HG03432 (cell line): Measurements from ENCODE around the gene MPZL2.
"Not testable (repeated sequence)": the region's sequence is repeated elsewhere in the genome, so short reads cannot be mapped to it uniquely, and the experiment has no call there.

Experiments
- ATAC-seq: cut with Tn5 transposase; IDR thresholded peaks from one replicate; pipeline ENCODE4 v1.9.1; 2021; ENCODE audit warnings: mild to moderate bottlenecking, moderate library complexity; ENCODE audit not compliant: unreplicated experiment

The MPZL2 gene

DNA sequence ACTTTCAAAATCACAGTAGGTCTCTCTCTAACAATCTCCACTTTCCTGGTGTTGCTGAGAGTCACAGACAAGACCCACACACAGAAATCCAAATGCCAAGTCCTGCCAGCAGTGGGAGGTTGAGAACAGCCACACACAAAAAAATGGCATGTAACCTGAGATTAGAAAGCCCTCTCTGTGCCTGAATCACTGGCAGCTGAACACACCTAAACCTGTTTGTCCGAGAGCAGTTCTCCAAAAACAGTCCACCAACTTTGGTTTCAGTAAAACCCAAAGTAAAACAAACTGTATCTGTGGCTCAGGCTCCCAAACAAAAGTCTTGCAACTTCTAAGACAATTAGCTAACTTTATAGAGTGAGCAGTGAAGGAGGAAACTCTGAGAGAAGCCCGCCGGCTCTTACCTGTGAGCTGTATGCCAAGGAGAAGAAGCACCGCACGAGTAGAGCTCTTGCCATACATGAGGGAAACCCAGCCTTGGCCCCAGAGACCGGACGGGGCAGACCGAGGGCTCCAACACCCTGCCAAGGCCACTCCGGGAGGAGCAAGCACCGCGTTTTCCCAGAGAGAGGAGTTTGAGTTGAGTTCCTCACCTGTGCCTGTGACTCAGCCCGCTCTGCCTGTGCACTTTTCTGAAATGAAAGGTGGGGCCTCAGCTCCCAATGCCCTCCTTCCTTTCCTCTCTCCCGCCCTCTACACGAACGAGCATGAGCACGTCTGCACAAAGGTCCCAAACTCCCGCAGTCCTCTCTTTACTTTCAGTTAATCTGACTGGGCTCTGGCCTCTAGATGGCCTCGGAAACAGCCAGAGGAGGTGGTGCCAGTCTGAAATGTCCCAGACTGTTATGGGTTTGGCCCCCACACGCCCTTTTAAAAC lies at the start of gene MPZL2:
Gene MPZL2 (minus strand): TSS at position 603 of the 874 bp plus-strand sequence. CDS start 144 bp downstream, at position 459.
- no peak for ATAC-seq

DNA sequence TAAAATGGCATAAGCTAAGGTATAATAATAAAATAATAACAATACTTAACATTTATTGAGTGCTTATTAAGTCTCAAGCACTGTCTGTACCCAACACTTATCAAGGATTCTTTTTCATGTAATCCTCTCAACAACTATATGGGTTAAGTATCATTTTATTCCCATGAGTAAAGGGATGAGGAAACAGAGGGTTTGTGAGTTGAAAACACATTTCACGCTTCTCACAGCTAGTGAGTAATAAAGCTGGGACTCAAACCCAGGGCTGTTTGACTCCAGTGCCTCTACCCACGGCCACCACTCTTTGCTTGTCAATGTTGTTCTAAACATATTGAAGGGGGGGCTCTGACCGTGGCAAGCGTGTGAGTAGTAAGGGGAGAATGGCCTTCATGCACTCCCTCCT lies 49.1 kb upstream of the MPZL2 start:
- no peak for ATAC-seq

DNA sequence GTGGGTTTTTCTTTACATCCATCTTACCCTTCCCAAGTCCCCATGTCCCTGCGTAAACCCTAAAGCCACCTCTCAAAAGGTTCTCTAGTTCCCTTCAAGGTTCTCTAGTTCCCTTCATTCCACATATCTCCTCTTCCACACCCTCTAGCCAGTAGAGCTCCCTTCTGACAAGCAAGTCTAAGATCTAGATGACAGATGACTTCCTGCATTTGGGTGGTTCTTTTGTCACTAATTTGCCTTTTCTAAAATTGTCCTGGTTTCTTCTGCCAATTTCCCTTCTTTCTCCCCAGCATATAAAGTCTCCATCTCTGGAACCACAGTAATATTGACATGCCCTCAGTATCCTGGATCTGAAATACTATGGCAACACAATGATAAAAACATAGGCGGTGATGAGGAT lies 48.2 kb upstream of the MPZL2 start:
- ATAC-seq: no peak

DNA sequence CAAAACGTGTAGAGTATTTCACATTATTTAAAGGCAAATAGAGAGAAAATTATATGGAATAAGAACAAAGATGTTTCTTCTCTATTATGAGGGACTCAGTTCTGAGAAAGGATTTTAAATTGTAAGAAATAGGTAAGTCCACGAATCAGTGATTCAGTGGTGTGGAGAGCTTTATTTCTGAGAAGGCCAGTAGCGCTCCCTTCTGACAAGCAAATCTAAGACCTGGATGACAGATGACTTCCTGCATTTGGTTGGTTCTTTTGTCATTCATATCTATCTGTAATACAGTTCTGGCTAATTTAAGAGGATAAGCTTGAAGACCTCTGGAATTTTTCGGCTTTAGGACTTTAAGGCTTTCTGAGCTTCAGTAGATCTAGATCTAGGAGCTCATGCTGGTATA lies 47.4 kb upstream of the MPZL2 start:
- no peak for ATAC-seq

DNA sequence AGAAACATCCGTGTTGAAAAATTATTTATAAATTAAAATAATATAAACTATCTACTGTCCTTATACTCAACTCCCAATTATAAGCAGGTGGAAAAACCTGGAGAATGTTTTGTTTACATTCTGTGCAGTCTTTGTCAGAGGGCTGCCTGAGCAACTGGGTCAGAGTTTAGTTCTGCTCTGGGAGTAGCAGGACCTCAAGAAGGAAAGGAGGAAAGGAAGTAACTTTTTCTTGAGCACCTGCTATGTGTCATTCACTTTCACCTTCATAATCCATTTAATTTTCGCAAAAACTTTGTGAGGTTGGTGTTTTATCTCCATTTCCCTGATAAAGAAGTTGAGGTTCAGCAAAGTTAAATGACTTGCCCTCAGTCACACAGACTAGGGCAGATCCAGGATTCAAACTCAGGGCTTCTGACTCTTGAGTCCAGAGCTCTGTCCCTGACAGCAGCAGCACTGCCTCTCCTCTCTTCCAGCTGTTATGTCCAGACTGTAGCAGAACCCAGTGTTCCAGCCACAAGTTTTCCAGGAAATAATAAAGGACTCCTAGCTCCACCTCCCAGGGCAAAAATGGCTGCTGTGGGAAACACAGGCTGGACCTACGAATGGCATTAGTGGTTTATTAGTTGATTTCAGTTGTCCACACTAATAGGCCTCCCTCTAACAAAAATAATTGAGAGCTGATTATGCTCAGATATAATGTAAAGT lies 46.8 kb upstream of the MPZL2 start:
- no peak for ATAC-seq

DNA sequence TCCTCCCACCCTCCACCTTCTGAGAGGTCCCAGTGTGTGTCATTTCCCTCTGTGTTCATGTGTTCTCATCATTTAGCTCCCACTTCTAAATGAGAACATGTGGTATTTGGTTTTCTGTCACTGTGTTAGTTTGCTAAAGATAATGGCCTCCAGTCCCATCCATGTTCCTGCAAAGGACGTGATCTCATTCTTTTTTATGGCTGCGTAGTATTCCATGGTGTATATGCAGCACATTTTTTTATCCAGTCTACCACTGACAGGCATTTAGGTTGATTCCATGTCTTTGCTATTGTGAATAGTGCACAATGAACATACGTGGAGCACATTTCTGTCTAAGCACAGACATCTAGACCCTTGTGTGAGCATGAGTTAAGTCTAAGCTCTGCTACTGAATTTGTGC lies 46.2 kb upstream of the MPZL2 start:
- no peak for ATAC-seq

DNA sequence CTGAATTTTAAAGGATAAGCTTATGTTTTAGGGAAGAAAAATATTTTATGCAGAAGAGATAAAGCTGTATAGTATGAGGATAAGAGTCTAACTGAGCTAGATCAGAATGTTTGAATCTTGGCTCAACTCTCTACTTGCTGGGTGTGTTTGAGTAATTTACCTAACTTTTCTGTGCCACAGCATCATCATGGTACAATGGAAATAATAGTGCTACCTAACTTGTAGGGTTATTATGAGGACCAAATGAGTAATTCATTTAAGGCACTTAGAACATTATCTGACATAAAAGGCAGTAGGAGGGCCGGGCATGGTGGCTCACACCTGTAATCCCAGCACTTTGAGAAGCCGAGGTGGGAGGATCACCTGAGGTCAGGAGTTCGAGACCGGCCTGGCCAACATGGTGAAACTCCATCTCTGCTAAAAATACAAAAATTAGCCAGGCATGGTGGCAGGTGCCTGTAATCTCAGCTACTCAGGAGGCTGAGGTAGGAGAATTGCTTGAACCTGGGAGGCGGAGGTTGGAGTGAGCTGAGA lies 45.0 kb upstream of the MPZL2 start:
- not testable (repeated sequence) for ATAC-seq

DNA sequence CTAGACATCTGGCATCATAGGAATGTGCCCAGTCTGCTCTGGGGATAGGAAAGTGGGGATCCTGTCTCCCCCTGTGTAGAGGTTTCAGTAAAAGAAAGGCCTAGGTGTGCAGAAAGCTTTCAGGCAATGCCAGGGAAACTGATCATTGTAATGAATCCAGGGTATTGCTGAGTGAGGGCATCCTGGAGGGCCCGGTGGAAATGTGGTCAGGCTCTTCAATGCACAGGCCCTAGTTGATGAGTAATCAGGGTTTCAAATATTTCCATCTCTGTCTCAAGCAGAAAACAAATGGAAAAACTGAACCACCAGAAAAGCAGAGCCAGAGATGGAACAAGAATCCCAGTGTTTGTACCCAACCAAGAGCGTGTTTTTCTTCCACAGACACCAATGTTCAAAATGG lies 42.5 kb upstream of the MPZL2 start:
- ATAC-seq: no peak

DNA sequence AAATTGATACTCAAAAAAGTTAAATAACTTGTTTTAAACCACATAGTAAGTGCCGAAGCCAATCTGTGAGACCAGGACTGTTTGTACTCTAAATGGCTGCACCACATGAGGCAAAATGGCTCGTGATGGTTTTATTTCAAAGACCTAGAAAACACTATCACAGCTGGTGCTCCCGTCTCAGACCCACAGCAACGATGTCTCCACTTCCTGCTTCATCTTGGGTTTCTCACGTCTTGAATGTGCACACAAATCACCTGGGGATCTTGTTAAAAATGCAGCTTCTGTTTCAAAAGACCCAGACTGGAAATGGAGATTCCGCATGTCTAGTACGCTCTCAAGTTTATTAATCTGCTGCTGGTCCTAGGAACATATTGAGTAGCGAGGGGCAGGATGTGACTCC lies 41.6 kb upstream of the MPZL2 start:
- no peak for ATAC-seq

DNA sequence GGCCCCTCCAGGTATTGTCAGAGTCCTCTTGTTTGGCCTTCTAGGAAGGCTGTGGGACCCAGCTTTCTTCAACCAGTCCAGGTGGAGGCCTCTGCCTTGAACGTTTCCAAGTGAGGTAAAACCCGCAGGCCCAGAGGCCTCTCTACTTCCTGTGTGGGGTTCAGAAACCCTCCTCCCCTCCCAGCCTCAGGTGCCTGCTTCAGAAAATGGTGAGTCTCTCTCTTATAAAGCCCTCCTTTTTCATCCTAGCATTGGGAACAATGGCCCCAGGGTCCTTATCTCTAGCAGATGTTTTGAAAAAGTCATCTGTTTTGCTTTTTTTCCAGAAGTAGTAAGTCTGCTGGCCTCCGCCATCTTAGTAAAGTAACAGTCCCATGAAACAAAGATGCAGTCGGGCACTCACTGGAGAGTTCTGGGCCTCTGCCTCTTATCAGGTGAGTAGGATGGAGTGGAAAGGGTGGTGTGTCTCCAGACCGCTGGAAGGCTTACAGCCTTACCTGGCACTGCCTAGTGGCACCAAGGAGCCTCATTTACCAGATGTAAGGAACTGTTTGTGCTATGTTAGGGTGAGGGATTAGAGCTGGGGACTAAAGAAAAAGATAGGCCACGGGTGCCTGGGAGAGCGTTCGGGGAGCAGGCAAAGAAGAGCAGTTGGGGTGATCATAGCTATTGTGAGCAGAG lies 40.6 kb upstream of the MPZL2 start, which contains the start of gene CD3E:
Gene CD3E (plus strand): TSS at position 163 of the 681 bp plus-strand sequence. CDS start 223 bp downstream, at position 386.
- ATAC-seq: no peak

DNA sequence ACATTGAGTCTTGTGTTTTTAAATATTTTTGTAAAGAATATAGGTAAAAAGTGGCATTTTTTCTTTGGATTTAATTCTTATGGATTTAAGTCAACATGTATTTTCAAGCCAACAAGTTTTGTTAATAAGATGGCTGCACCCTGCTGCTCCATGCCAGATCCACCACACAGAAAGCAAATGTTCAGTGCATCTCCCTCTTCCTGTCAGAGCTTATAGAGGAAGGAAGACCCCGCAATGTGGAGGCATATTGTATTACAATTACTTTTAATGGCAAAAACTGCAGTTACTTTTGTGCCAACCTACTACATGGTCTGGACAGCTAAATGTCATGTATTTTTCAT lies 40.1 kb upstream of the MPZL2 start:
- ATAC-seq: no peak

DNA sequence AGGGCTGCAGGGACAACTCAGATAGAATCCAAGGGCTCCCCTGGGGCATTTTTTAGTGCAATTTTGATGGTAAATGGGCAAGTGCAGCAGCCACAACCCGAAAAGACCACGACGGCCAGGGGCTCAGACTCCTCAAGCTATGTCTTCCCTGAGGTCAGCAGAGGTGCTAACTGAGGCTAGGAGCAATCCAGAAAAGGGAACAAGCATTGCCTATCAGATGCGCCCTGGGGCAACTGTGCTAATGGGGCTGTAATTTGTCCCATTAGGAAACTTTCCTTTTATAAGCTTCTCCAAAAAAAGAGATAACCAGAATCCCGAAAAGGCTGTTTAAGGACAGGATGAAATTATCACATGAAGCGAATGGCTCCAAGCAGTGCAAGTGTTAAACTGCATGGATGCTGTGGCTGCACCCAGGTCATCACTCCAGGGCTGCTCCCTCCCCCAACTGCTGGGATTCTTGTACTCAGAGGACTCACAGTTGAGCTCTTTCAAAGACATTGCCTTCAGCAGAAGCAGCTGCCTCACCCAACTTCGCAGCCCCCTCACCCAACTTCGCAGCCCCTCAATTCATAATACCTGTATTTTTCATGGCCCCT lies 37.6 kb upstream of the MPZL2 start:
- no peak for ATAC-seq

DNA sequence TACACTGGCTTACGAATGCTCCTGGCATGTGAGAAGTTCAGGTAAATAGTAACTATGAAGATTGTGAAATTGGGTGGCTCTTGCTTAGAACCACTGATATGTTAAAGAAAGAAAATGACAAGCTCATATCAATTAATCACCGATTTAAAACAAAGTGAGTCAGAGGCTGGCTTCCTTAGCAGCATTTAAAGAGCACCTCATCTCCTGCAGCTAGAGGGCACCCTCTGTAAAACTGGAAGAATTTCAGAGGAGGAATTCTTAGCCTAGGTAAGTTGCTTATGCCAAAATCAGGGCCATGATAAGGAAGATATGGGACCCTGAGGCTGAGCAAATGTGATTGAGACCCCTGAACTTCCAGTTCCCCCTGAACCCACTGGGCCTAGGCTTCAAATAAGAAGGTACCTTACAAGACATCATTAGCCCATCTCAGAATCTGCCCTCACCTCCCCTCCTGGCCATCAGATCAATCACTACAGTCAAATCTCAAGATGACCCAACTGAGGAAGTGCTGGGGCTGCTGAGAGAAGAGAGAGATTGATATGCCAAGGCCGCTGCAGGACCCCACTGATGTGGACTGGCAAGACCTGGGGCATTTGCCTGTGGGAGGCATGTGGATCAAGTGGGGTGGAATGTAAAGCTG lies 31.8 kb upstream of the MPZL2 start:
- no peak for ATAC-seq

DNA sequence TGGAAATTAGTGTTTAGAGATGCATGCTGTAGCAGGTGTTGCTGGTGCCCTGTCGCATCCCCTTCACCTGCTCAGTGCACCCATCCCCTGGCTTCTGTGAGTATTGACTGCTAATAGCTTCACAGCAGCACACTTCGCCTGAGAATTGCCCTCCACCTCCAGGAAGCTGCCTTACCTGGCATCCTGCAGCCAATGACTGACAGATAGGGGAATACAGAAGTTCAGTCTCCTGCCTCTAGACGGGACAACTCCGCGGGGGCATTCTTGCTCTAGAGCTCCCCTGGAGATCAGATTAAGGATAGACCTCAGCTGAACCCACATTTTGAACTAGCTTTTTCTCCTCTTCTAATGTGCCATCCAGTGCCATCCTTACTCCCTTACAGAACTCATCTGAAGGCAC lies 31.1 kb upstream of the MPZL2 start:
- ATAC-seq: no peak

DNA sequence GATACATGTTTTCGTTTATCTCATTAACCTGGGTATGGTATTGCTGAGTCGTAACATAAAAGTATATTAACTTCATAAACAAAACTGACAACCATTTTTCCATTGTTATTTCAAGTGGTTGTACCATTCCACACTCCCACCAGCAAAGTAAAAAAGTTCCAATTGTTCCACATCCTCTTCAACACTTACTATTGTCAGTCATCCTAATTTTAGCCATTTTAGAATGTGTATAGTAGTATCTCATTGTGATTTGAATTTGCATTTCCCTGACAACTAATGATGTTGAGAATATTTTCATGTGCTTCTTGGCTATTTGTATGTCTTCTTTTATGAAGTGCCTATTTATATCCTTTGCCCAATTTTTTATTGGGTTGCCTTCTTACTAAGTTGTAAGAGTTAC lies 30.0 kb upstream of the MPZL2 start:
- no peak for ATAC-seq

DNA sequence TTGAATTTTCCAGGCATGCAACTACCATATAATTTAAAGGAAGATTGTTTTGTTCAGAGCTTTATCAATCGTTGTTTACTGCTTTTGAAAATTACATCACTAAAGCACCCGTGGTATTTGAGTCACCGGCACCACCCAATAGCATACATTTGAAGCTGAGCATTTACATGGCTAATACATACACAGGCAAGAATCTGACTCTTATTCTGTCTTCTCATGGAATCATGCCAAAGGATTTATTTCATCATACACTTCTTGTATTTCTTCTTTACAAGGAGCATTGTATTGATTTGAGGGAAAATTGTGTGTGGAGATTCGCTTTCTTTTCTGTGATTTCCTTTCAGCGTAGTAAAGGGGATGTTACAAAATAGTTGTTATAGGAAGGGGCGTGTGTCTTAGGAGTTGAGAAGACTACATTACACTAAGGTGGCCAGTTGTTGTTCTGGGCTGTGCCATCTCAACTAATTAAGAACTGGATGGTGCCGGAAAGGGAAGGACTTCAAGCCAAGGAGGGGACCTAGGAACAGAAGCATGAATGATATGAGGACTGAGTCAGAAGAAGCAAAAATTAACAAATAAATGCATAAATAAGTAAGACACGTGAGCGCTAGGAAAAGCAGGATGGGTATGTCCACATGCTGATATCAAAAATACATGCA lies 27.5 kb upstream of the MPZL2 start:
- no peak for ATAC-seq

DNA sequence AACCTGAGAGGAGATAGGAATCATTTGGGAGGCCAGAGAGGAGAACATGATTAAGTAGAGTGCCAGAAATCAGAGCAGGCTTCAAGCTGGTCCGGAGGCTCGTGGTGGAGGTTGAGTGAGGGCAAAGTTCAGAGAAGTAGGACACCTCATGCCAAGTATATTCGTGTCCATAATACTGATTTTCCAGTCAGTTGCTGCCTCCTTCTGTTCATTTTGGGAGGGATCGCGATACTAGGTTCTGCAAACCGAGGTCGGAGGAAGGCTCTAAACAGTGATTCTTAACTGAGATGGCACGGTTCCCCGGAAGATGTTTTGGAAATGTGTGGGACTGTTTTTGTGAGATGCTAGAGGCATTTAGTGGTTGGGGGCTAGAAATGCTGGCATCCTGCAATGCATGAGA lies 26.8 kb upstream of the MPZL2 start:
- no peak for ATAC-seq

DNA sequence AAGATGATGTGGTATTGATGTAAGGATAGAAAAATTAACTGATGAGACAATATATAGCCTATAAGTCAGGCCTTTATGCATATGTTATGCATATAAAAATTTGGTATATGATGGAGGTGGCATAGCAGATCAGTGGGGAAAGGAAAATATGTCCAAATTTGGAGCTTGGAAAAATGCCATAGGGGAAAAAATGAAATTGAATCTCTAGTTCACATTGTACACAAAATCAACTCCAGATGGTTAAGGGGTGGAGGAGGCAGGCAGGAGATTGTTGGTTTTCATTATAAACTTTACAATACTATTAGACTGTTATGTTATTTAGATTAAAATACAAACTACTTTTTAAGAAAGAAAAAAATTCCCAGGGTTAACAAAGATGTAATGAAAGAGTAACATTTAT lies 25.3 kb upstream of the MPZL2 start:
- no peak for ATAC-seq

DNA sequence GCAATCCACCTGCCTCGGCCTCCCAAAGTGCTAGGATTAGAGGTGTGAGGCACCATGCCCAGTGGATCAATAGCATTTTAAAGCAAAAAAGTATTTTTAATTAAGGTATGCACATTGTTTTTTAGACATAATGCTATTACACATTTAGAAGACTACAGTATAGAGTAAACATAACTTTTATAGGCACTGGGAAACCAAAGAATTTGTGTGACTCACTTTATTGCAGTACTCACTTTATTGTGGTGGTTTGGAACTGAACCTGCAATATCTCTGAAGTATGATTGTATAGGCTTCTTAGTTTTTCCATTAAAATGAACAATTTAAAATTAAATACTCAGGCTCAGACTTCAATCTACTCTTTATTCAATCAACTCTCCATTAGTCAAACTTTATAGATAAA lies 22.9 kb upstream of the MPZL2 start:
- ATAC-seq: no peak

DNA sequence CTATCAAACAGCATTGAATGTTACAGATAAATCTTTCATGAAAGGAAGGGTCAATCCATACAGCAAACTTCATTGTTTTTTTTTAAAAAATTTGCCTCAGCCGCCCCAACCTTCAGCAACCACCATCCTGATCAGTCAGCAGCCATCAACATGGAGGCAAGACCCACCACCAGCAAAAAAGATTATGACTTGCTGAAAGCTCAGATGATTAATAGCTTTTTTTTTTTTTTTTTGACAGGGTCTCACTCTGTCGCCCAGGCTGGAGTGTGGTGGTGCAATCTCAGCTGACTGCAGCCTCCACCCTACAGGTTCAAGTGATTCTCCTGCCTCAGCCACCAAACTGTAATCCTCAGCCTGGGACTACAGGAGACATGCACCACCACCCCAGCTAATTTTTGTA lies 22.4 kb upstream of the MPZL2 start:
- no peak for ATAC-seq
